ENCODE measurements around the gene VRK2.
A peak's percentile ranks its signal among the peaks of the same experiment; 100 is the strongest.

VRK2 gene

DNA sequence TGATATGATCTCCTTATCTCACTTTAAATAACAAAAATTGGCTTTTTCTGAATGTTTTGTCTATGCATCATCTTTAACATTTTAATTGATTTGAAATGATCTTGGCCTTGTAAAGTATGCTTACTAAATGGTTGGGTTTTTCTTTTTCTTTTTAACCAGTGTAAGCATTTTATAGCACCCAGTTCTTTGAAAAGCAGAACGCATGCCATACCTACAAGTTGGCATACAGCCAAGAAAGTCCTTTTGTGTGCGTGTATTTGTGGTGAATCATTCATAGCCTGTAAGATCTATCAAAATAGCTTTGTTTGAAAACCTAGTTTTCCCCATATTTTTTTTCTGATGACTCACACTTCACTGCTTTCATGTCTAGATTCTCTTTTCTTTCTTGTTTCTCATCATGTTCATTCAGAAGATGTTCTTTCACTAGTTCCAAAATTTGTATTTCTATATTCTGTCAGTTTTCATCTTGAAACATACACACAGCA lies 4.1 kb upstream of the VRK2 start:
- H3K4me2 ChIP-seq (ENCODE audit: low read length): peak overlapping the region; percentile 3
- H3K4me3 ChIP-seq (ENCODE audit: low read depth, low read length): no peak overlapping the region
- no peaks in the 10 kb centered on the region for H3K79me2 ChIP-seq
- no peaks in the 10 kb centered on the region for H3K9me3 ChIP-seq (ENCODE audit: control insufficient read depth, low read length)
- no peak overlapping the region for H3K27ac ChIP-seq
- TF ChIP-seq, protein P1, sequence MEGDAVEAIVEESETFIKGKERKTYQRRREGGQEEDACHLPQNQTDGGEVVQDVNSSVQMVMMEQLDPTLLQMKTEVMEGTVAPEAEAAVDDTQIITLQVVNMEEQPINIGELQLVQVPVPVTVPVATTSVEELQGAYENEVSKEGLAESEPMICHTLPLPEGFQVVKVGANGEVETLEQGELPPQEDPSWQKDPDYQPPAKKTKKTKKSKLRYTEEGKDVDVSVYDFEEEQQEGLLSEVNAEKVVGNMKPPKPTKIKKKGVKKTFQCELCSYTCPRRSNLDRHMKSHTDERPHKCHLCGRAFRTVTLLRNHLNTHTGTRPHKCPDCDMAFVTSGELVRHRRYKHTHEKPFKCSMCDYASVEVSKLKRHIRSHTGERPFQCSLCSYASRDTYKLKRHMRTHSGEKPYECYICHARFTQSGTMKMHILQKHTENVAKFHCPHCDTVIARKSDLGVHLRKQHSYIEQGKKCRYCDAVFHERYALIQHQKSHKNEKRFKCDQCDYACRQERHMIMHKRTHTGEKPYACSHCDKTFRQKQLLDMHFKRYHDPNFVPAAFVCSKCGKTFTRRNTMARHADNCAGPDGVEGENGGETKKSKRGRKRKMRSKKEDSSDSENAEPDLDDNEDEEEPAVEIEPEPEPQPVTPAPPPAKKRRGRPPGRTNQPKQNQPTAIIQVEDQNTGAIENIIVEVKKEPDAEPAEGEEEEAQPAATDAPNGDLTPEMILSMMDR (IDR thresholded peaks at IDR 0.05): no peak
- no peaks in the 10 kb centered on the region for H3K36me3 ChIP-seq (ENCODE audit: control insufficient read depth, insufficient read depth, low read length)
- H3K9ac ChIP-seq: no peak overlapping the region
- H3K4me1 ChIP-seq: peaks cover 10% of the 10 kb centered on the region
- H3K27me3 ChIP-seq (ENCODE audit: control insufficient read depth, insufficient read depth, low read length): no peaks in the 10 kb centered on the region
- H2AFZ ChIP-seq: peak overlapping the region; percentile 23

DNA sequence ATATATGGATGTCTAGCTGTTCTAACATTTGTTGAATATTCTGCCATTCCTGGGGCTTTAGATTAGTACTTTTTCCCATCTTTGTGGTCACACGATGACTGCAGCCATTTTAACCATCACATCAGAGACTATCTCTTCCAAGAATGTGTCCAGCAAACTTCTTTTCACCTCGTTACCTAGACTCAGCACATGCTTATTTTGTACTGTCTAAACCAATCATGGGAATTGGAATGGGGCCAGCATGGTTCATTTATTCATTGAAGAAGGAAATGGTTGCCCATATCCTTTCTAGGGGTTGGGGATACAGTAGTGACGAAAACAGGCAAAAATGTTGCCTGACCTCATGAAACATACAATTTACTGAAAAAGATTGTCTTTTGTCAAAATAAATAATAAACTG lies 2.5 kb upstream of the VRK2 start:
- peaks cover 10% of the 10 kb centered on the region for H3K4me1 ChIP-seq
- H3K9me3 ChIP-seq (ENCODE audit: control insufficient read depth, low read length): no peaks in the 10 kb centered on the region
- no peak overlapping the region for H2AFZ ChIP-seq
- no peak overlapping the region for H3K27ac ChIP-seq
- H3K27me3 ChIP-seq (ENCODE audit: control insufficient read depth, insufficient read depth, low read length): no peaks in the 10 kb centered on the region
- TF ChIP-seq, protein P1 (IDR thresholded peaks at IDR 0.05): no peak
- H3K9ac ChIP-seq: no peak overlapping the region
- no peaks in the 10 kb centered on the region for H3K36me3 ChIP-seq (ENCODE audit: control insufficient read depth, insufficient read depth, low read length)
- no peaks in the 10 kb centered on the region for H3K79me2 ChIP-seq
- H3K4me2 ChIP-seq (ENCODE audit: low read length): no peak overlapping the region
- no peak overlapping the region for H3K4me3 ChIP-seq (ENCODE audit: low read depth, low read length)

DNA sequence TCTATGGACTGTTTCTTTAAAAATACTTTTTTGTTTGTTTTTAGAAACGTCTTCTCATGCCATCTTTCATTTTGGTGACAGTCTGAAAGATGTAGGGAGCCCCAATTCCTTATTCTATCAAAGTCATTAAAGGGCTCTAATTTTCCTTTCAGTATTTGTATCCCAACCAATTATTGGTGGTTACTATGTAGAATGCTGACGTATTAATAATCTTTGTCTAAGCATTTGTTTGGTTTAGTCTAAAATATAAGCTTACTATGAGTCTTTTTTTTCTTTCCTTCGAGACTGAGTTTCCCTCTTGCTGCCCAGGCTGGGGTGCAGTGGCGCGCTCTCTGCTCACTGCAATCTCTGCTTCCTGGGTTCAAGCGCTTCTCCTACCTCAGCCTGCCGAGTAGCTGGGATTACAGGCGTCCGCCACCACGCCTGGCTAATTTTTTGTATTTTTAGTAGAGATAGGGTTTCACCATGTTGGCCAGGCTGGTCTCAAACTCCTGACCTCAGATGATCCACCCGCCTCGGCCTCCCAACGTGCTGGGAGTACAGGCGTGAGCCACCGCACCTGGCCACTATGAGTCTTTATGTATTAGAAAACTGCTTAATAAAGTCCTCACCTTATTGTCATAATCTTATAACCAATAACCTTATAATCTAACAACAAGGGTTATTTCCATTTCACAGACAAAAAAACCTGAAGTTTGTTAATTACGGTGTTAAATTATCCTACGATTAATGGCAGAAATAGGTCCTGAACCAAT lies 849 bp upstream of the VRK2 start:
- H3K4me3 ChIP-seq (ENCODE audit: low read depth, low read length): peak overlapping the region; percentile 65
- no peaks in the 10 kb centered on the region for H3K79me2 ChIP-seq
- H3K27ac ChIP-seq: peak overlapping the region; percentile 91
- H2AFZ ChIP-seq: peak overlapping the region; percentile 99
- TF ChIP-seq, protein P1 (IDR thresholded peaks at IDR 0.05): no peak
- peak overlapping the region; percentile 73 for H3K4me2 ChIP-seq (ENCODE audit: low read length)
- H3K9me3 ChIP-seq (ENCODE audit: control insufficient read depth, low read length): no peaks in the 10 kb centered on the region
- H3K9ac ChIP-seq: no peak overlapping the region
- no peaks in the 10 kb centered on the region for H3K36me3 ChIP-seq (ENCODE audit: control insufficient read depth, insufficient read depth, low read length)
- peaks cover 10% of the 10 kb centered on the region for H3K4me1 ChIP-seq
- no peaks in the 10 kb centered on the region for H3K27me3 ChIP-seq (ENCODE audit: control insufficient read depth, insufficient read depth, low read length)

DNA sequence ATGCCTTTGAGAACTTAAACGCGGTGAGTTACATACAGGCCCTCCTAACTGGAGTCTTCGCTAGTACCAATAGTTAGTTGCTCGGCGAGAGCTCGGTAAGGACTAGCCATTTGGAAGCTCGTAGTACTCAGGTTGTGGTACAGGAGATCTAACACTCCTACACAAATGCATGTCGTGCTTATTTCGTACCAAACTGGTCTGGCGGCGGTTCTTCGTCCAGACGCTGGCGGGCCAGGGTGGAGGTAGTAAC lies 346 bp upstream of the VRK2 start:
- Histone ChIP-seq H3K4me2 (ENCODE audit: low read length) (peak overlapping the region; percentile 73), H3K9me3 (ENCODE audit: control insufficient read depth, low read length) (no peaks in the 10 kb centered on the region), H3K4me3 (ENCODE audit: low read depth, low read length) (peak overlapping the region; percentile 65), H2AFZ (peak overlapping the region; percentile 99), H3K79me2 (no peaks in the 10 kb centered on the region), H3K27me3 (ENCODE audit: control insufficient read depth, insufficient read depth, low read length) (no peaks in the 10 kb centered on the region), H3K36me3 (ENCODE audit: control insufficient read depth, insufficient read depth, low read length) (no peaks in the 10 kb centered on the region), H3K9ac (no peak overlapping the region), H3K27ac (peak overlapping the region; percentile 91), H3K4me1 (peaks cover 10% of the 10 kb centered on the region)
- TF ChIP-seq, protein P1 (IDR thresholded peaks at IDR 0.05): no peak

DNA sequence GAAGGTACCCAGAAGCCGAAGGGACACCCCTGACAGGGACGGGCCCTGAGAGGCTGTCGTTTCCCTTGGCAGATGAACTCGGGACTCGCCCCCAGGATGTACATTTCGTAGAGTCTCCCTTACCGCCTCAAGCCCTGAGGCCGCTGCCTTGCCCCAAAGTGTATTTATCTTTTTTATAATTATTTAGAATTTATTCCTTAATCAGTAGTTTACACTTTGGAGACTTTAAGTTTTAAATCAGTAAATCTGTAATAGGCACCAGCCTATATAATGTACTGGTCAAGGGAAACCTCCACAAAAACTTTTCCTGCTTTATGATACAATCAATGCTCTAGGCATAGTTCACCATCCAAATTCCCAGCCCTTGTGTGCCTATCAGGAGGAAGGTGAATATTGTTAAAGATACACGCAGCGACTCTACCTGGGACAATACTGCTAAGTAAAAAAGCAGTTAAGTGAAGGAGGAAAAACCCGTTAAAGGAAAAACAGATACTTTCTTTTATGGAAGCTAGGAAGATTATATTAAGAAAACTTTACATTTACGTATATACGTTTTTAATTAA lies 848 bp downstream of the VRK2 start:
- TF ChIP-seq, protein P1 (IDR thresholded peaks at IDR 0.05): no peak
- H3K4me2 ChIP-seq (ENCODE audit: low read length): peak overlapping the region; percentile 73
- no peaks in the 10 kb centered on the region for H3K79me2 ChIP-seq
- H3K4me3 ChIP-seq (ENCODE audit: low read depth, low read length): peak overlapping the region; percentile 65
- no peaks in the 10 kb centered on the region for H3K9me3 ChIP-seq (ENCODE audit: control insufficient read depth, low read length)
- no peaks in the 10 kb centered on the region for H3K27me3 ChIP-seq (ENCODE audit: control insufficient read depth, insufficient read depth, low read length)
- H3K9ac ChIP-seq: peak overlapping the region; percentile 88
- peak overlapping the region; percentile 91 for H3K27ac ChIP-seq
- peak overlapping the region; percentile 99 for H2AFZ ChIP-seq
- H3K4me1 ChIP-seq: peaks cover 9% of the 10 kb centered on the region
- no peaks in the 10 kb centered on the region for H3K36me3 ChIP-seq (ENCODE audit: control insufficient read depth, insufficient read depth, low read length)

Data from parathyroid adenoma (tissue), 2 donors.